ENCODE measurements around the gene FOXJ3. TPM values are rescaled to one million over a fixed set of nuclear protein-coding genes. Genes with fewer than 3 reads are reported as not detected.

The FOXJ3 gene
- total RNA-seq, 1 experiment from 2014 or later: 51.1 TPM

- Histone ChIP-seq H3K79me2 (ENCODE audit: insufficient read depth, low read length) (peaks cover 99% of the 10 kb centered on the region), H3K27ac (ENCODE audit: low read depth, low read length) (no peak overlapping the region), H3K9ac (ENCODE audit: low read length) (no peak overlapping the region), H2AFZ (ENCODE audit: low read depth, low read length, poor library complexity, severe bottlenecking) (no peak overlapping the region), H3K4me3 (replicated peaks in 1 of 2; ENCODE audit: low read depth in 1 of 2, low read length in 2 of 2) (no peak overlapping the region), H3K4me1 (ENCODE audit: control insufficient read depth in 1 of 2, insufficient read depth in 2 of 2, low read length in 2 of 2) (peaks cover 2 to 10% of the 10 kb centered on the region in 2 experiments), H3K9me3 (ENCODE audit: control insufficient read depth in 1 of 2, insufficient read depth in 1 of 2, low read depth in 1 of 2, low read length in 2 of 2) (no peaks in the 10 kb centered on the region), H3K36me3 (ENCODE audit: control insufficient read depth in 1 of 2, insufficient read depth in 2 of 2, low read length in 2 of 2) (no peaks in the 10 kb centered on the region), H4K20me1 (ENCODE audit: insufficient read depth) (peaks cover 59% of the 10 kb centered on the region; the same call in 1 of the 2 replicates), H3K9me2 (ENCODE audit: insufficient read depth) (no peaks in the 10 kb centered on the region), H3K27me3 (ENCODE audit: insufficient read depth, low read length) (no peaks in the 10 kb centered on the region), H3K4me2 (ENCODE audit: low read length) (no peak overlapping the region)
- intact Hi-C loops (cut with micrococcal nuclease): no loop called here
- POLR2A ChIA-PET: interaction anchor here (0.7 kb wide), 1 partner anchor 129 kb away, joined by 4 read pairs; no protein-coding TSS in a partner anchor
- no peak for TF ChIP-seq POLR2A (IDR thresholded peaks at IDR 0.05; ENCODE audit: borderline replicate concordance, extremely low read depth, insufficient read depth, insufficient read length)
- no peak for TF ChIP-seq ZFX (IDR thresholded peaks at IDR 0.05)
- TF ChIP-seq SIN3A (IDR thresholded peaks at IDR 0.05; ENCODE audit: low read depth): no peak
- no peak for TF ChIP-seq EZH2phosphoT487 (IDR thresholded peaks at IDR 0.05; ENCODE audit: borderline replicate concordance)
- TF ChIP-seq RAD21 (IDR thresholded peaks at IDR 0.05; ENCODE audit: low read depth): no peak
- TF ChIP-seq ZBTB33 (IDR thresholded peaks at IDR 0.05; ENCODE audit: extremely low read depth, insufficient replicate concordance, low read length): no peak
- TF ChIP-seq SRF (IDR thresholded peaks at IDR 0.05; ENCODE audit: low read depth): no peak
- no peak for TF ChIP-seq ZNF274 (IDR thresholded peaks at IDR 0.05; ENCODE audit: low read depth, low read length)
- TF ChIP-seq EZH2 (IDR thresholded peaks at IDR 0.05): no peak
- TF ChIP-seq YY1 (IDR thresholded peaks at IDR 0.05; ENCODE audit: extremely low read depth, insufficient replicate concordance, low read depth, low read length): no peak
- no peak for TF ChIP-seq SP1 (IDR thresholded peaks at IDR 0.05; ENCODE audit: low read depth)
- TF ChIP-seq EGR1 (IDR thresholded peaks at IDR 0.05; ENCODE audit: low read depth): no peak
- no peak for TF ChIP-seq ATF3 (IDR thresholded peaks at IDR 0.05)
- TF ChIP-seq CEBPB (IDR thresholded peaks at IDR 0.05; ENCODE audit: low read depth): no peak
- TF ChIP-seq FOSL1 (IDR thresholded peaks at IDR 0.05; ENCODE audit: low read depth): no peak
- no peak for TF ChIP-seq MAX (IDR thresholded peaks at IDR 0.05)
- no peak for TF ChIP-seq TCF7L2 (IDR thresholded peaks at IDR 0.05; ENCODE audit: borderline replicate concordance, extremely low read depth, insufficient read depth, insufficient read length)
- no peak for TF ChIP-seq CTCF (IDR thresholded peaks at IDR 0.05 in 2 of 3, conservative IDR thresholded peaks at IDR 0.05 in 1 of 3; ENCODE audit: borderline replicate concordance in 1 of 3, insufficient read depth in 1 of 3, low read depth in 2 of 3, low read length in 2 of 3)
- TF ChIP-seq CBX3 (IDR thresholded peaks at IDR 0.05; ENCODE audit: low read depth): no peak
- no peak for TF ChIP-seq ELF1 (IDR thresholded peaks at IDR 0.05; ENCODE audit: borderline replicate concordance, low read depth)
- no peak for ATAC-seq
- DNase-seq (ENCODE audit: low read depth, low spot score): no peak
- BruUV-seq (replicated peaks): no TSS peak
- RAD21 ChIA-PET (ENCODE audit: low non-redundant PET in 1 of 2, low total read pairs in 2 of 2, uncharacterized antibody in 2 of 2, unreplicated experiment in 2 of 2): no interaction called here
- CTCF ChIA-PET: interaction anchor here (1.4 kb wide), 1 partner anchor 144 kb away, joined by 4 read pairs; no protein-coding TSS in a partner anchor
Observed at GRCh38 chr1:42317308-42317707, 17.7 kb downstream of the FOXJ3 start.
